Ovary (tissue), 9 donors: ENCODE results near the gene AOPEP. TPM values are rescaled to one million over a fixed set of nuclear protein-coding genes. Genes with fewer than 3 reads are reported as not detected.

Source experiments
- DNase-seq, 5 donors: peaks; one replicate each; pipeline ENCODE4 v3.0.0-alpha.2; 2019 to 2020
- H3K27ac ChIP-seq, 2 donors: fragments of 200-600 bp; one replicate each; pipeline versions ENCODE4 v1.5.1 to v1.8.0; 2019 to 2022
- H3K27me3 ChIP-seq: fragments of 200-600 bp; one replicate; pipeline ENCODE4 v1.8.0; 2022
- H3K36me3 ChIP-seq: fragments of 200-600 bp; sonication (generic); one replicate; pipeline ENCODE4 v1.5.1; 2019
- H3K4me1 ChIP-seq: one replicate; pipeline ENCODE4 v1.8.1; 2013; ENCODE audit warnings: mild to moderate bottlenecking, moderate library complexity; ENCODE audit not compliant: insufficient read depth
- H3K4me3 ChIP-seq: fragments of 200-600 bp; sonication (generic); one replicate; pipeline ENCODE4 v1.5.1; 2017
- H3K9me3 ChIP-seq, 2 donors: fragments of 200-600 bp in 1 of 2; sonication (generic) in 1 of 2; one replicate each; pipeline versions ENCODE4 v1.5.1 to v1.8.1; 2013 to 2019; ENCODE audit warnings: mild to moderate bottlenecking in 1 of 2, moderate library complexity in 1 of 2
- EP300 ChIP-seq: sonication (generic); formaldehyde crosslinking; IDR thresholded peaks from one replicate; pipeline ENCODE4 v1.6.1; 2017; ENCODE audit warnings: antibody characterized with exemption
- POLR2A ChIP-seq: fragments of 450-650 bp; IDR thresholded peaks from one replicate; pipeline ENCODE4 v1.6.1; 2017; ENCODE audit warnings: antibody characterized with exemption, mild to moderate bottlenecking, moderate library complexity
- WGBS, 3 donors: extraction: QIAGEN DNeasy Blood & Tissue Kit in 1 of 3; methylation state at CpG; one replicate each; pipeline versions ENCODE4 v1.1.5 to v1.1.7; 2013 to 2017; 5-methylcytosine and 5-hydroxymethylcytosine counted together
- intact Hi-C, 4 donors: fragments of 100-400 bp; cut with DNase I; formaldehyde crosslinking; loops; one replicate each; pipeline versions ENCODE4 v1.11.0 to v1.15.1; 2022 to 2023
- polyA plus RNA-seq, 2 donors: library from polyadenylated mRNA; stranded (reverse); fragments of 200-250 nt in 1 of 2; fragments of 350-450 nt in 1 of 2; fragmentation: Illumina TruSeq in 1 of 2; extraction: RNeasy Lipid Tissue Mini Kit (QIAGEN cat#74804) in 1 of 2; gene quantifications; one replicate each; pipeline ENCODE4 v1.2.3, GENCODE V29; 2013 to 2014
- total RNA-seq, 7 donors: library from RNA; depleted of rRNA in 2 of 7; stranded (reverse); fragments of >200 nt in 2 of 7; fragmentation: NEBNext Ultra II Directional in 3 of 7; extraction: Animal tissue kit (Norgen Biotek cat#: 25700) in 3 of 7; gene quantifications; one replicate each; pipeline versions ENCODE4 v1.1.0 to v1.2.4, GENCODE V29; 2016 to 2023
- TF ChIP-seq, protein P1 (sequence below), 3 donors: fragments of 450-650 bp in 2 of 3; fragments of 200-600 bp in 1 of 3; IDR thresholded peaks; one replicate each; pipeline versions ENCODE4 v1.5.1 to v1.8.0; 2016 to 2022; ENCODE audit warnings: antibody characterized with exemption in 3 of 3, mild to moderate bottlenecking in 1 of 3
- donor health status: DM: no; HTN: no; CAD: no; lungs with moderate emphysema.
- donor health status: DM: no; HTN: no; CAD: no.
- donor health status: Bipolar disorder and iron deficiency.
- donor health status: DM: yes; HTN: yes; CAD: no.
- donor health status: DM: no; HTN: no; CAD: no.
- donor health status: DM: yes; HTN: yes; CAD: no.

The AOPEP gene
- total and polyA plus RNA-seq, 9 donors, result 40.0 to 141 (median 82.1) TPM

- no peak overlapping the region for H3K27ac ChIP-seq
- TF ChIP-seq EP300 (no peak), POLR2A (no peak)
- TF ChIP-seq, protein P1, sequence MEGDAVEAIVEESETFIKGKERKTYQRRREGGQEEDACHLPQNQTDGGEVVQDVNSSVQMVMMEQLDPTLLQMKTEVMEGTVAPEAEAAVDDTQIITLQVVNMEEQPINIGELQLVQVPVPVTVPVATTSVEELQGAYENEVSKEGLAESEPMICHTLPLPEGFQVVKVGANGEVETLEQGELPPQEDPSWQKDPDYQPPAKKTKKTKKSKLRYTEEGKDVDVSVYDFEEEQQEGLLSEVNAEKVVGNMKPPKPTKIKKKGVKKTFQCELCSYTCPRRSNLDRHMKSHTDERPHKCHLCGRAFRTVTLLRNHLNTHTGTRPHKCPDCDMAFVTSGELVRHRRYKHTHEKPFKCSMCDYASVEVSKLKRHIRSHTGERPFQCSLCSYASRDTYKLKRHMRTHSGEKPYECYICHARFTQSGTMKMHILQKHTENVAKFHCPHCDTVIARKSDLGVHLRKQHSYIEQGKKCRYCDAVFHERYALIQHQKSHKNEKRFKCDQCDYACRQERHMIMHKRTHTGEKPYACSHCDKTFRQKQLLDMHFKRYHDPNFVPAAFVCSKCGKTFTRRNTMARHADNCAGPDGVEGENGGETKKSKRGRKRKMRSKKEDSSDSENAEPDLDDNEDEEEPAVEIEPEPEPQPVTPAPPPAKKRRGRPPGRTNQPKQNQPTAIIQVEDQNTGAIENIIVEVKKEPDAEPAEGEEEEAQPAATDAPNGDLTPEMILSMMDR (IDR thresholded peaks at IDR 0.05), result no peak
- no peak overlapping the region for H3K4me3 ChIP-seq
- H3K27me3 ChIP-seq, result no peaks in the 10 kb centered on the region
- no peaks in the 10 kb centered on the region for H3K36me3 ChIP-seq
- no peak for DNase-seq
- no peaks in the 10 kb centered on the region for H3K9me3 ChIP-seq
- peaks cover 3% of the 10 kb centered on the region for H3K4me1 ChIP-seq
- WGBS, 3 donors, result 72 to 89% (median 80%) methylated on average over 6 of the region's 6 CpGs
- intact Hi-C loops, result loop anchor here in 3 of 4 donors (2.0 to 10.0 kb wide), 3 partner anchors 222 to 345 kb away; no protein-coding TSS in a partner anchor
Observed at GRCh38 chr9:94782355-94783101, 56.0 kb downstream of the AOPEP start.

DNA sequence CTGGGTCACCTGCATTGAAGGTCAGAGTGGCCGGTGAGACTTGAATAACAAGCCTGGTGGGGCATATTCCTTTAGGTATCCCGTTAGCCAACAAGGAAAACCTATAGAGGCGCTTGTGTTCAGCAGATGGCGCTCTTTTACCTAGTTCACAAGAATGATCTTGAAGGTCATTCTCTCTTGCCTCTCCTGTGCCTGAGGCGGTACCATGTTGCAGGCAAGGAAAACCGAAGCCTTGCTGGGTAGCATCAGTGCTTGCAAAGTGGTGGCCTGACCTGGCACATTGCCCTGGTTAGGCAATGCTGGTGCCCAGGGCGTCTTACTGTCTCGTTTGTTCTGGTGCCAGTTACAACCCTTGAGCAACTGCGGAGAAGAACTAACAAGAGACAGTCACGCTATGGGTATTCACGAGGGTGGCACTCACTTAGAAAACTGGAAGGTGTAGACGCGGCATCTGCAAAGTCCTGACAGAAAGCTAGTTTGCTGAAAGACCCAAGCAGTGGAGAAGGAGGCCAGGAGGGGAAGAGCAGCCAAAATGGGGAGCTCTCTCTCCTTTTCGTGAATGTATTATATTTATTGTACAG lies 56.7 kb downstream of the AOPEP start:
- Histone ChIP-seq H3K27me3 (no peaks in the 10 kb centered on the region), H3K9me3 (no peaks in the 10 kb centered on the region), H3K36me3 (no peaks in the 10 kb centered on the region), H3K4me1 (peaks cover 3% of the 10 kb centered on the region), H3K4me3 (no peak overlapping the region), H3K27ac (no peak overlapping the region)
- WGBS, 3 donors, result 61 to 62% (median 61%) methylated on average over 14 of the region's 14 CpGs
- peak; percentile 62 to 83 (median 69) for DNase-seq
- intact Hi-C loops, result loop anchor here in 3 of 4 donors (2.0 to 10.0 kb wide), 3 partner anchors 222 to 344 kb away; no protein-coding TSS in a partner anchor
- TF ChIP-seq POLR2A, result no peak
- TF ChIP-seq EP300, result no peak
- TF ChIP-seq, protein P1 (IDR thresholded peaks at IDR 0.05), result peak in 2 of 3 donors; percentile 71 to 79

DNA sequence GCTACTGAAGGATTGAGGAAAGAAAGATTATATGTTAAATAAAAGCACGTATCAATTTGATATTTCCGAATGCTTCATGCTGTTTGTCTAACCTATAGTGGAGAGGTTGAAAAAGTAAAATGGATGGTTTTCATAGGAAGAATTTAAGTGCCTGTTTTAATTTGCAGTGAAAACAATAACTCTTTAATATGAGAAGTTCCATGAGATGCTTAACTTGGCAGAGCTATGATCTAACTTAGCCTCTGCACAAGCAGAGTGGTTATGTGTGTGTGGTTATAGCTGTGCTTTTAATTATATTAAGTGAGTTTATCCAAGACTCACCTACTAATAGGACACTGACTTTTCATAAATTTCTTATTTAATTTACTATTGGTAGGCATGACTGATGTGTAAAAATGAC lies 57.4 kb downstream of the AOPEP start:
- Histone ChIP-seq H3K4me1 (peaks cover 3% of the 10 kb centered on the region), H3K27me3 (no peaks in the 10 kb centered on the region), H3K9me3 (no peaks in the 10 kb centered on the region), H3K27ac (no peak overlapping the region), H3K36me3 (no peaks in the 10 kb centered on the region), H3K4me3 (no peak overlapping the region)
- WGBS, 3 donors, result 96 to 99% (median 98%) methylated on average over 2 of the region's 2 CpGs
- DNase-seq, result no peak
- intact Hi-C loops, result loop anchor here in 3 of 4 donors (2.0 to 10.0 kb wide), 3 partner anchors 221 to 343 kb away; no protein-coding TSS in a partner anchor
- TF ChIP-seq POLR2A, result no peak
- no peak for TF ChIP-seq EP300
- TF ChIP-seq, protein P1 (IDR thresholded peaks at IDR 0.05), result no peak

GRCh38 chr9:94785215-94786169 lies 59.0 kb downstream of the AOPEP start:
- intact Hi-C loops, result loop anchor here in 1 of 4 donors (10.0 kb wide), 1 partner anchor 219 kb away; no protein-coding TSS in a partner anchor
- no peaks in the 10 kb centered on the region for H3K36me3 ChIP-seq
- peaks cover 3% of the 10 kb centered on the region for H3K4me1 ChIP-seq
- H3K9me3 ChIP-seq, result no peaks in the 10 kb centered on the region
- no peak for DNase-seq
- H3K27me3 ChIP-seq, result no peaks in the 10 kb centered on the region
- TF ChIP-seq, protein P1 (IDR thresholded peaks at IDR 0.05), result no peak
- TF ChIP-seq POLR2A (no peak), EP300 (no peak)
- WGBS, 3 donors, result 82 to 86% (median 84%) methylated on average over 10 of the region's 10 CpGs
- H3K27ac ChIP-seq, result no peak overlapping the region
- H3K4me3 ChIP-seq, result no peak overlapping the region
